ENCODE data around the gene SPECC1L.
"Not testable (repeated sequence)": the region's sequence is repeated elsewhere in the genome, so short reads cannot be mapped to it uniquely, and the experiment has no call there.

Gene SPECC1L

GRCh38 chr22:24270556-24271385, at the start of gene SPECC1L:
Gene SPECC1L, plus strand, starts transcription at chr22:24270831. Its CDS starts 31,401 bp downstream, at chr22:24302232.
- peak; percentile 89 for DNase-seq (ENCODE audit: low read depth in 2 of 2)

- DNase-seq (ENCODE audit: low read depth in 2 of 2), result no peak
Measured at GRCh38 chr22:24224468-24224867, 46.2 kb upstream of the SPECC1L start.

- no peak for DNase-seq (ENCODE audit: low read depth in 2 of 2)
Measured at GRCh38 chr22:24225044-24225601, 45.5 kb upstream of the SPECC1L start.

- DNase-seq (ENCODE audit: low read depth in 2 of 2), result no peak
Measured at GRCh38 chr22:24225951-24226350, 44.7 kb upstream of the SPECC1L start.

GRCh38 chr22:24230911-24231656, 39.5 kb upstream of the SPECC1L start:
- peak; percentile 41 to 43 for DNase-seq (ENCODE audit: low read depth in 2 of 2)

- no peak for DNase-seq (ENCODE audit: low read depth in 2 of 2)
Measured at GRCh38 chr22:24231706-24232105, 38.9 kb upstream of the SPECC1L start.

GRCh38 chr22:24232124-24232523, 38.5 kb upstream of the SPECC1L start:
- no peak for DNase-seq (ENCODE audit: low read depth in 2 of 2)

GRCh38 chr22:24232725-24233124, 37.9 kb upstream of the SPECC1L start:
- no peak for DNase-seq (ENCODE audit: low read depth in 2 of 2)

GRCh38 chr22:24233235-24233634, 37.4 kb upstream of the SPECC1L start:
- DNase-seq (ENCODE audit: low read depth in 2 of 2), result no peak

GRCh38 chr22:24233816-24234215, 36.8 kb upstream of the SPECC1L start:
- DNase-seq (ENCODE audit: low read depth in 2 of 2), result no peak

- DNase-seq (ENCODE audit: low read depth in 2 of 2), result no peak
Measured at GRCh38 chr22:24235315-24235714, 35.3 kb upstream of the SPECC1L start.

GRCh38 chr22:24236656-24237055, 34.0 kb upstream of the SPECC1L start:
- no peak for DNase-seq (ENCODE audit: low read depth in 2 of 2)

GRCh38 chr22:24238101-24238694, 32.4 kb upstream of the SPECC1L start:
- not testable (repeated sequence) for DNase-seq (ENCODE audit: low read depth in 2 of 2)

- no peak for DNase-seq (ENCODE audit: low read depth in 2 of 2)
Measured at GRCh38 chr22:24240381-24240780, 30.2 kb upstream of the SPECC1L start.

- DNase-seq (ENCODE audit: low read depth in 2 of 2), result not testable (repeated sequence)
Measured at GRCh38 chr22:24240985-24241692, 29.5 kb upstream of the SPECC1L start.

GRCh38 chr22:24243417-24243816, 27.2 kb upstream of the SPECC1L start:
- DNase-seq (ENCODE audit: low read depth in 2 of 2), result not testable (repeated sequence)

GRCh38 chr22:24244144-24244787, 26.4 kb upstream of the SPECC1L start:
- DNase-seq (ENCODE audit: low read depth in 2 of 2), result no peak

- DNase-seq (ENCODE audit: low read depth in 2 of 2), result not testable (repeated sequence)
Measured at GRCh38 chr22:24245030-24245431, 25.6 kb upstream of the SPECC1L start, which contains the start of gene GGT5. Gene GGT5, minus strand, starts transcription at chr22:24245082. Its CDS starts 357 bp downstream, at chr22:24244725.

- not testable (repeated sequence) for DNase-seq (ENCODE audit: low read depth in 2 of 2)
Measured at GRCh38 chr22:24245584-24246561, 24.8 kb upstream of the SPECC1L start.
